SU-DHL-6 (cell line): Measurements from ENCODE around the gene DYSF.

Experiments
- EZH2phosphoT487 ChIP-seq: fragments of 200-600 bp; sonication (generic), shearing (Covaris generic); conservative IDR thresholded peaks from 2 replicates; pipeline ENCODE4 v1.6.1; 2018; ENCODE audit warnings: mild to moderate bottlenecking, antibody characterized with exemption, low read length, moderate library complexity, mixed read lengths
- TF ChIP-seq, protein P1 (sequence below): fragments of 200-600 bp; sonication (generic); IDR thresholded peaks from one replicate; pipeline ENCODE4 v1.5.1; 2017; ENCODE audit warnings: antibody characterized with exemption, mild to moderate bottlenecking, low read length, moderate library complexity; ENCODE audit not compliant: insufficient read depth, poor library complexity, severe bottlenecking

DNA sequence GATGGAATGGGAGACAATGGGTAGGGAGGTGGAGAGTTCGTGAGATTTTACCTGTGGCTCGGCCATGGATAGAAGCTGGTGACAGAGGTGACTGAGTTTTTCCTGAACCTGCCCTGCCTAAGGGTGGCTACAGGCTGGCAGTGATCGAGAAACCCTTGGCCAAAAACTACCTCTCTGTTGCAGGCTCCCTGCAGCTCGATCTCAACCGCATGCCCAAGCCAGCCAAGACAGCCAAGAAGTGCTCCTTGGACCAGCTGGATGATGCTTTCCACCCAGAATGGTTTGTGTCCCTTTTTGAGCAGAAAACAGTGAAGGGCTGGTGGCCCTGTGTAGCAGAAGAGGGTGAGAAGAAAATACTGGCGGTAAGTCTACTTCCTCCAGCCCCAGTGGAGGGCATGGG is 225.5 kb downstream of the DYSF start:
- TF ChIP-seq, protein P1, sequence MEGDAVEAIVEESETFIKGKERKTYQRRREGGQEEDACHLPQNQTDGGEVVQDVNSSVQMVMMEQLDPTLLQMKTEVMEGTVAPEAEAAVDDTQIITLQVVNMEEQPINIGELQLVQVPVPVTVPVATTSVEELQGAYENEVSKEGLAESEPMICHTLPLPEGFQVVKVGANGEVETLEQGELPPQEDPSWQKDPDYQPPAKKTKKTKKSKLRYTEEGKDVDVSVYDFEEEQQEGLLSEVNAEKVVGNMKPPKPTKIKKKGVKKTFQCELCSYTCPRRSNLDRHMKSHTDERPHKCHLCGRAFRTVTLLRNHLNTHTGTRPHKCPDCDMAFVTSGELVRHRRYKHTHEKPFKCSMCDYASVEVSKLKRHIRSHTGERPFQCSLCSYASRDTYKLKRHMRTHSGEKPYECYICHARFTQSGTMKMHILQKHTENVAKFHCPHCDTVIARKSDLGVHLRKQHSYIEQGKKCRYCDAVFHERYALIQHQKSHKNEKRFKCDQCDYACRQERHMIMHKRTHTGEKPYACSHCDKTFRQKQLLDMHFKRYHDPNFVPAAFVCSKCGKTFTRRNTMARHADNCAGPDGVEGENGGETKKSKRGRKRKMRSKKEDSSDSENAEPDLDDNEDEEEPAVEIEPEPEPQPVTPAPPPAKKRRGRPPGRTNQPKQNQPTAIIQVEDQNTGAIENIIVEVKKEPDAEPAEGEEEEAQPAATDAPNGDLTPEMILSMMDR, result no peak
- TF ChIP-seq EZH2phosphoT487, result no peak
